ENCODE results near the gene KLLN.
"Not testable (repeated sequence)": the region's sequence is repeated elsewhere in the genome, so short reads cannot be mapped to it uniquely, and the experiment has no call there.

Gene KLLN

GRCh38 chr10:87865241-87865881 lies 2.0 kb upstream of the KLLN start:
- DNase-seq = no peak

DNA sequence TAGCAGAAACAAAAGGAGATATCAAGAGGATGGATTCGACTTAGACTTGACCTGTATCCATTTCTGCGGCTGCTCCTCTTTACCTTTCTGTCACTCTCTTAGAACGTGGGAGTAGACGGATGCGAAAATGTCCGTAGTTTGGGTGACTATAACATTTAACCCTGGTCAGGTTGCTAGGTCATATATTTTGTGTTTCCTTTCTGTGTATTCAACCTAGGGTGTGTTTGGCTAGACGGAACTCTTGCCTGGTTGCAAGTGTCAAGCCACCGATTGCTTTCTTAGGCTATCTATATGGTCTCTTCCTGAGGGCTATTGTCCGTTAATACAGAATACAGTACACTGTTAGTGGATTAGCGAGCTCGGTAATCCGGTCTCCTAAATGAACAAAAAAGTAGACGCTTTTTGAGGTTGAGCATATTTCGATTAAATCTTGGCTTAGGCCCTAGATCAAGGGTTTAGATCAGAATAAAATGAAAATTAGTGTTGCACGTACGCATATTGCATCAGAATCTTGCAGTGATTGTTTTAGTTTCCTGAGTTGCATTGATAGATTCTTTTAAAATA lies 1.2 kb upstream of the KLLN start:
- DNase-seq = peak in 1 of 5 donors; percentile 32

DNA sequence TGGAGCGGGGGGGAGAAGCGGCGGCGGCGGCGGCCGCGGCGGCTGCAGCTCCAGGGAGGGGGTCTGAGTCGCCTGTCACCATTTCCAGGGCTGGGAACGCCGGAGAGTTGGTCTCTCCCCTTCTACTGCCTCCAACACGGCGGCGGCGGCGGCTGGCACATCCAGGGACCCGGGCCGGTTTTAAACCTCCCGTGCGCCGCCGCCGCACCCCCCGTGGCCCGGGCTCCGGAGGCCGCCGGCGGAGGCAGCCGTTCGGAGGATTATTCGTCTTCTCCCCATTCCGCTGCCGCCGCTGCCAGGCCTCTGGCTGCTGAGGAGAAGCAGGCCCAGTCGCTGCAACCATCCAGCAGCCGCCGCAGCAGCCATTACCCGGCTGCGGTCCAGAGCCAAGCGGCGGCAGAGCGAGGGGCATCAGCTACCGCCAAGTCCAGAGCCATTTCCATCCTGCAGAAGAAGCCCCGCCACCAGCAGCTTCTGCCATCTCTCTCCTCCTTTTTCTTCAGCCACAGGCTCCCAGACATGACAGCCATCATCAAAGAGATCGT lies 690 bp upstream of the KLLN start:
- peak in 4 of 5 donors; percentile 12 to 50 (median 20) for DNase-seq

- peak in 4 of 5 donors; percentile 53 to 85 (median 64) for DNase-seq
Observed at GRCh38 chr10:87862679-87863052, 667 bp downstream of the KLLN start.

- DNase-seq = peak; percentile 87 to 97 (median 89)
Observed at GRCh38 chr10:87861953-87862678, 1.2 kb downstream of the KLLN start.

- peak in 3 of 5 donors; percentile 4 to 19 (median 11) for DNase-seq
Observed at GRCh38 chr10:87861566-87861952, 1.8 kb downstream of the KLLN start.

GRCh38 chr10:87860816-87861403 lies 2.4 kb downstream of the KLLN start:
- DNase-seq = no peak

DNA sequence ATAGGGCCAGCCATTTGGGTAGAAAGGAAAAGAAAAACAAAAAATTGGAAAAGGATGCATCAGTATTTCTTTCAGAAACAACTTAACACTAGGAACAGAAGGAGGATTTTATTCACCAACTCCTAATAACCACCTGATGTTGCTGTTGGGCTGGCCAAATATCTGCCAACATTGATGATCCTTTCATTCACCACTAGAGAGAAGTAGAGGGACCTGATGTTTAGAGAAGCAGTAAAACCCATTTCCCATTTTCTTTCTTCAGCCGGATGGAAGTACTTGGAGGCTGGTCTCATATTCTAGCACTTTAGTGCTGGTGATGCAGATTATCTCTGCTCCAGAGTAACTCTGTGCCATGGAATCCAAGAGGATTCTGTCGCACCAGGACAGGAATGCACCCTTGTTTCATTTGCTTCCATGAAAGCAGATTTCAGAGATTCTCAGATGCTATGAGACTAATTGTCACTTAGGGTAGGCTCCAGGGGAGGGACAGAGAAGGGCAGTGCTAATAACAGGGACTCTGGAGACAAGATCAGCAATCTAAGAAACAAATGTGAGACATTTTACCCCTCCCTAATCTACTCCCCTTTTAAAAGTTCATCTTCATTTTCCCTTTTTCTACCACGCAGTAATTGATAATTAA lies 3.1 kb downstream of the KLLN start:
- DNase-seq = peak in 3 of 5 donors; percentile 11 to 57 (median 21)

DNA sequence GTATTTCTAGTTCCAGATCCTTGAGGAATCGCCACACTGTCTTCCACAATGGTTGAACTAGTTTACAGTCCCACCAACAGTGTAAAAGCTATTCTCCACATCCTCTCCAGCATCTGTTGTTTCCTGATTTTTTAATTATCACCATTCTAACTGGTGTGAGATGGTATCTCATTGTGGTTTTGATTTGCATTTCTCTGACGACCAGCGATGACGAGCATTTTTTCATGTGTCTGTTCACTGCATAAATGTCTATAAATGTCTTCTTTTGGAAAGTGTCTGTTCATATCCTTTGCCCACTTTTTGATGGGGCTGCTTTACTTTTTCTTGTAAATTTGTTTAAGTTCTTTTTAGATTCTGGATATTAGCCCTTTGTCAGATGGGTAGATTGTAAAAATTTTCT lies 7.7 kb downstream of the KLLN start:
- not testable (repeated sequence) for DNase-seq

- not testable (repeated sequence) for DNase-seq
Observed at GRCh38 chr10:87855247-87855646, 8.1 kb downstream of the KLLN start.

GRCh38 chr10:87852089-87852488 lies 11.2 kb downstream of the KLLN start:
- no peak for DNase-seq

DNA sequence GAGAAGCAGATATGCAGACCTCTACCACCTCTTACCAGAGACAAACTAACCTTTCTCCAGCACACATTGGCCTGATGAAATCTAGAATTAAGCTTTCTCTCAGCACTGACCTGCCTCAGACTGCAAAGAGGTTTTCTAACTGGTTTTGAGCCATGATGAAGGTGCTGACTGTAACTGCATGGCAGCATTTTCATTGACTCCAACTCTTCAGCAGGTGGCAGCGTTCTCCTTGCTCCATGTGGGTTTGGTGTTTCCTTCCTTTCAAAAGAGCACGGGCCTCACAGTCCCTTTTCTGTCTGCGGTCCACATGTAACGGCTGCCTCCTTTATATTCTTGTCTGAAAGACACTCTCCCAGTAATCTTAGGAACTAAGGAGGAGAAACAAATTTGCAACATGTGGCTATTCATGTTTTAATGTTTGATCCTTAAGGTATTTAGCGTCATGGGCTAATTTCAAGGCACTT lies 12.6 kb downstream of the KLLN start:
- peak in 4 of 5 donors; percentile 17 to 67 (median 33) for DNase-seq

DNA sequence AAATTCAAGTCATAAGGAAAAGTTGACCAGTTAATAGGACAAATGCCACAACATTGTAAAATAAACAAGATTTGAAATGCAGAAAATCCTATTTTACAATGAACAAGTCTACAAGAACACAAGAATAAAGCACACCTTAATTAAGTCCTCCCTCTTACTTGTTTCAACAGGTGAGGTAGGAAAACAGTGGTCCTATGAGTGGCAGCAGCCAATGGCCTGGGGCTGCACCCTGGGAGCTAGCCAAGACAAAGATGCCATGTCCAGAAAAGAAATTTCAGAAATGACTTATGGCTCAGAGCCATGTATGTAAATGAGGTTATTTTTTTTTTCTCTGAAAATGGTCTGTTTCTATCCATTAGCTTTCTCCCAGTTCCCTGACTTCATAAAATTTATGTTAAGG lies 14.3 kb downstream of the KLLN start:
- DNase-seq = no peak

GRCh38 chr10:87847550-87847949 lies 15.8 kb downstream of the KLLN start:
- DNase-seq = no peak

- not testable (repeated sequence) for DNase-seq
Observed at GRCh38 chr10:87846711-87847110, 16.6 kb downstream of the KLLN start.

- no peak for DNase-seq
Observed at GRCh38 chr10:87846023-87846422, 17.3 kb downstream of the KLLN start.

DNA sequence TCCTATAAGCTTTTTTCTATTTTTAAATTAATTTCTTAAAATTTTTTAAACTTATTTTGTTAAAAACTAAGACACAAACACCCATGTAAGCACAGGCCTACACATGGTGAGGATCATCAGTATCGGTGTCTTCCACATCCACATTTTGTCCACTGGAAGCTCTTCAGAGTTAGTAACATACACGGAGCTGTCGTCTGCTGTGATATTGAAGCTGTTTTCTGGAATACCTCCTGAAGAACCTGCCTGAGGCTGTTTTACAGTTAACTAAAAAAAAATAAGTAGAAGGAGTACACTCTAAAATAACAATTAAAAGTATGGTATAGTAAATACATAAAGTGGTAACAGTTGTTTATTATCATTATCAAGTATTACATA lies 17.7 kb downstream of the KLLN start:
- no peak for DNase-seq

- DNase-seq = no peak
Observed at GRCh38 chr10:87844837-87845623, 18.3 kb downstream of the KLLN start.

DNA sequence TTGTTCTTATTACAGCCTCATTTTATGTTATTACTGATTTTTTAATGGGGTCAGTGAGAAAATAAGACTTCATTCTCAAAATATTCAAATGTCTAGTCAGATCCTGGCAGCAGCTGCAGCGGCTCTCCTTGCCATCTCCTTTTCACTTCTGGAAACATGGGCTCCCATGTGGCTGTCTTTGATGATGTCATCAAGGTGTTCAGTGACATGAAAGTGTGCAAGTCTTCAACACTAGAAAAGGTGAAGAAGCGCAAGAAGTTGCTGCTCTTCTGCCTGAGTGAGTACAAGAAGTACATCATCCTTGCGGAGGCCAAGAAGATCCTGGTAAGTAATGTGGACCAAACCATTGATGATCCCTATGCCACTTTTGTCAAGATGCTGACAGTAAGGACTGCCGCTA lies 19.6 kb downstream of the KLLN start:
- DNase-seq = no peak

- no peak for DNase-seq
Observed at GRCh38 chr10:87842776-87843497, 20.4 kb downstream of the KLLN start.

DNA sequence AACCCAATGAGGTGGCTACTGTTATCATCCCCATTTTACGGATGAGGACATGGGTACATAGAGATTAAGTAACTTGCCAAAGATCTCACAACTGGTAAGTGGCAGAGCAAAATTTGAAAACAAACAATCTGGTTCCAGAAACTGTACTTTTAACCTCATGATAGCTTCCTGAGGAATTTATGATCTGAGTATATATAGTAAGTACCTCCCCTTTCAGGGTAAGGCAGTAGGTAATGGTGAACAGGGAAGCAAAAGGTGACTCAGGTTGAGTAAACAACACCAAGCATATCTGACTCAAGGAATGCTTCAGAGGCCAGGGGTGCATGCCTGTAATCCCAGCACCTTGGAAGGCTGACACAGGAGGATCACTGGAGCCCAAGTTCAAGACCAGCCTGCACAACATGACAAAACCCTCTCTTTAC lies 21.1 kb downstream of the KLLN start:
- DNase-seq = no peak
